ENCODE measurements around the gene IRAK4. TPM values are rescaled to one million over a fixed set of nuclear protein-coding genes. Genes with fewer than 3 reads are reported as not detected.
"Not testable (repeated sequence)": the region's sequence is repeated elsewhere in the genome, so short reads cannot be mapped to it uniquely, and the experiment has no call there.

IRAK4 gene
- total and polyA plus RNA-seq, 2 donors (not counting 1 experiment from before 2014, with no cell fraction given), result 19.7 to 27.6 TPM

DNA sequence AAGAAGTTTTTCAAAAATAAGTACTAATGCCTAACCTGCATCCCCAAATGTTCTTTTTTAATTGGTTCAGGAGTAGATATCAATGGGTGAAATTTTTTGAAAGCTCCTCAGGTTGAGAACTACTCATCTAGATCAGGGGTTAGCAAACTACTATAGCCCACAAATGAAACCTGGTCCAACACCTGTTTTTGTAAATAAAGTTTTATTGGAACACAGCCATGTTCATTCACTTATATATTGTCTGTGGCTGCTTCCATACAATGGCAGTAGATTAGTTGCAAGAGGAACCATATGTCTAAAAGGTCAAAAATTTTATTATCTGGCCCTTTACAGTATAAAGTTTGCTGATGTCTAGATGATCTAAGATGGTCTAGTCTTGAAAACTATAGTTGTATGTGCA lies 13.9 kb upstream of the IRAK4 start:
- Histone ChIP-seq H3K27me3 (ENCODE audit: control insufficient read depth, insufficient read depth, low read length) (no peaks in the 10 kb centered on the region), H2AFZ (ENCODE audit: low read length) (no peak overlapping the region), H3K4me2 (ENCODE audit: extremely low read depth, insufficient read depth, low read length) (no peak overlapping the region), H3K9ac (ENCODE audit: insufficient read depth, low read length) (no peak overlapping the region), H3K9me3 (ENCODE audit: control insufficient read depth, insufficient read depth, low read depth, low read length) (no peaks in the 10 kb centered on the region), H3K4me1 (ENCODE audit: control insufficient read depth, extremely low read depth, insufficient read depth, low read length) (peaks cover 5% of the 10 kb centered on the region), H3K79me2 (ENCODE audit: control insufficient read depth, insufficient read depth, low read length) (no peaks in the 10 kb centered on the region), H3K27ac (ENCODE audit: insufficient read depth, low read length) (no peak overlapping the region), H4K20me1 (ENCODE audit: control insufficient read depth, extremely low read depth, insufficient read depth, low read length) (no peaks in the 10 kb centered on the region), H3K36me3 (ENCODE audit: control insufficient read depth, insufficient read depth, low read length) (no peaks in the 10 kb centered on the region), H3K4me3 (replicated peaks in 1 of 4; ENCODE audit: control extremely low read depth in 1 of 4, insufficient read depth in 1 of 4, low read depth in 3 of 4, low read length in 4 of 4) (no peak overlapping the region)
- no peak for TF ChIP-seq EZH2 (IDR thresholded peaks at IDR 0.05; ENCODE audit: low read length, missing control alignments)
- TF ChIP-seq, protein P1, sequence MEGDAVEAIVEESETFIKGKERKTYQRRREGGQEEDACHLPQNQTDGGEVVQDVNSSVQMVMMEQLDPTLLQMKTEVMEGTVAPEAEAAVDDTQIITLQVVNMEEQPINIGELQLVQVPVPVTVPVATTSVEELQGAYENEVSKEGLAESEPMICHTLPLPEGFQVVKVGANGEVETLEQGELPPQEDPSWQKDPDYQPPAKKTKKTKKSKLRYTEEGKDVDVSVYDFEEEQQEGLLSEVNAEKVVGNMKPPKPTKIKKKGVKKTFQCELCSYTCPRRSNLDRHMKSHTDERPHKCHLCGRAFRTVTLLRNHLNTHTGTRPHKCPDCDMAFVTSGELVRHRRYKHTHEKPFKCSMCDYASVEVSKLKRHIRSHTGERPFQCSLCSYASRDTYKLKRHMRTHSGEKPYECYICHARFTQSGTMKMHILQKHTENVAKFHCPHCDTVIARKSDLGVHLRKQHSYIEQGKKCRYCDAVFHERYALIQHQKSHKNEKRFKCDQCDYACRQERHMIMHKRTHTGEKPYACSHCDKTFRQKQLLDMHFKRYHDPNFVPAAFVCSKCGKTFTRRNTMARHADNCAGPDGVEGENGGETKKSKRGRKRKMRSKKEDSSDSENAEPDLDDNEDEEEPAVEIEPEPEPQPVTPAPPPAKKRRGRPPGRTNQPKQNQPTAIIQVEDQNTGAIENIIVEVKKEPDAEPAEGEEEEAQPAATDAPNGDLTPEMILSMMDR (conservative IDR thresholded peaks at IDR 0.05 in 1 of 2, IDR thresholded peaks at IDR 0.05 in 1 of 2; ENCODE audit: low read depth in 1 of 2, low read length in 2 of 2), result no peak
- no peak for DNase-seq (ENCODE audit: low read depth in 2 of 2)

DNA sequence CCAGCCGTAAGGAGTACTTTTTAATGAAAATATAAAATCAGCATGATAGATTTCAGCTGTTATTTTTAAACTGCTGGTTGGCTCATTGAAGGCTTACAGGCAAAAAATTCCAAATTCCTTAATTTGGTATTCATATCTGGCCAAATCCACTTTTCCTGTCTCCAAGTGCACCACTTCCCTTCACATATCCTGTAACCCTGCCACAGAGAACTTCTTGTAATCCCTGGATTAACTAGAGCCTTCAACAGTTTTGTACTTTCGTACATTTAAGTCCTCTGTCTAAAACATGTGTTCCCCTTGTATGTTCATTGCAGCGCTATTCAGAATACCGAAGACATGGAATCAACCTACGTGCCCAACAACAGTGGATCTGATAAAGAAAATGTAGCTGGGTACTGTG lies 9.7 kb upstream of the IRAK4 start:
- Histone ChIP-seq H3K27ac (ENCODE audit: insufficient read depth, low read length) (no peak overlapping the region), H2AFZ (ENCODE audit: low read length) (no peak overlapping the region), H3K4me2 (ENCODE audit: extremely low read depth, insufficient read depth, low read length) (no peak overlapping the region), H3K27me3 (ENCODE audit: control insufficient read depth, insufficient read depth, low read length) (no peaks in the 10 kb centered on the region), H3K4me3 (replicated peaks in 1 of 4; ENCODE audit: control extremely low read depth in 1 of 4, insufficient read depth in 1 of 4, low read depth in 3 of 4, low read length in 4 of 4) (no peak overlapping the region), H4K20me1 (ENCODE audit: control insufficient read depth, extremely low read depth, insufficient read depth, low read length) (no peaks in the 10 kb centered on the region), H3K9me3 (ENCODE audit: control insufficient read depth, insufficient read depth, low read depth, low read length) (no peaks in the 10 kb centered on the region), H3K36me3 (ENCODE audit: control insufficient read depth, insufficient read depth, low read length) (no peaks in the 10 kb centered on the region), H3K79me2 (ENCODE audit: control insufficient read depth, insufficient read depth, low read length) (no peaks in the 10 kb centered on the region), H3K9ac (ENCODE audit: insufficient read depth, low read length) (no peak overlapping the region), H3K4me1 (ENCODE audit: control insufficient read depth, extremely low read depth, insufficient read depth, low read length) (no peaks in the 10 kb centered on the region)
- no peak for DNase-seq (ENCODE audit: low read depth in 2 of 2)
- no peak for TF ChIP-seq EZH2 (IDR thresholded peaks at IDR 0.05; ENCODE audit: low read length, missing control alignments)
- TF ChIP-seq, protein P1 (conservative IDR thresholded peaks at IDR 0.05 in 1 of 2, IDR thresholded peaks at IDR 0.05 in 1 of 2; ENCODE audit: low read depth in 1 of 2, low read length in 2 of 2), result no peak

DNA sequence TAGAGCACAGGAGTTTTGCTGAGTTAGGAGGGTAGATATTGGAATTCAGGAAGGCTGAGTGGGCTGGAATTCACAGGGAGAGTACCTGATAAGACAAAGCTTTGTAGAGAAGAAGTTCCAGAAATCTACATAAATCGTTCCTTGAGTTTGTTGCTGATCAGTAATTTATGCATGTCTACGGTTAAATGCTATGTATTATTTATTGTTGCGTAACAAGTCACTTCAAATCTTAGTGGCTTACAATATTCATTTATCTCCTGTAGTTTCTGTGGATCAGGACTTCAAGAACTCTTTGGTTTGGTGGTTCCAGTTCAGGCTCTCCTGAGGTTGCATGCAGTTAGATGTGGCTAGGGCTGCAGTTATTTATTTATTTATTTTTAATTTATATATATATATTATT lies 7.9 kb upstream of the IRAK4 start:
- H3K27me3 ChIP-seq (ENCODE audit: control insufficient read depth, insufficient read depth, low read length), result no peaks in the 10 kb centered on the region
- H3K4me2 ChIP-seq (ENCODE audit: extremely low read depth, insufficient read depth, low read length), result no peak overlapping the region
- no peak overlapping the region for H3K27ac ChIP-seq (ENCODE audit: insufficient read depth, low read length)
- no peaks in the 10 kb centered on the region for H3K4me1 ChIP-seq (ENCODE audit: control insufficient read depth, extremely low read depth, insufficient read depth, low read length)
- H3K9me3 ChIP-seq (ENCODE audit: control insufficient read depth, insufficient read depth, low read depth, low read length), result no peaks in the 10 kb centered on the region
- no peaks in the 10 kb centered on the region for H3K36me3 ChIP-seq (ENCODE audit: control insufficient read depth, insufficient read depth, low read length)
- no peaks in the 10 kb centered on the region for H4K20me1 ChIP-seq (ENCODE audit: control insufficient read depth, extremely low read depth, insufficient read depth, low read length)
- DNase-seq (ENCODE audit: low read depth in 2 of 2), result no peak
- no peak overlapping the region for H3K9ac ChIP-seq (ENCODE audit: insufficient read depth, low read length)
- no peak overlapping the region for H3K4me3 ChIP-seq (replicated peaks in 1 of 4; ENCODE audit: control extremely low read depth in 1 of 4, insufficient read depth in 1 of 4, low read depth in 3 of 4, low read length in 4 of 4)
- H3K79me2 ChIP-seq (ENCODE audit: control insufficient read depth, insufficient read depth, low read length), result no peaks in the 10 kb centered on the region
- no peak for TF ChIP-seq EZH2 (IDR thresholded peaks at IDR 0.05; ENCODE audit: low read length, missing control alignments)
- TF ChIP-seq, protein P1 (conservative IDR thresholded peaks at IDR 0.05 in 1 of 2, IDR thresholded peaks at IDR 0.05 in 1 of 2; ENCODE audit: low read depth in 1 of 2, low read length in 2 of 2), result no peak
- no peak overlapping the region for H2AFZ ChIP-seq (ENCODE audit: low read length)

DNA sequence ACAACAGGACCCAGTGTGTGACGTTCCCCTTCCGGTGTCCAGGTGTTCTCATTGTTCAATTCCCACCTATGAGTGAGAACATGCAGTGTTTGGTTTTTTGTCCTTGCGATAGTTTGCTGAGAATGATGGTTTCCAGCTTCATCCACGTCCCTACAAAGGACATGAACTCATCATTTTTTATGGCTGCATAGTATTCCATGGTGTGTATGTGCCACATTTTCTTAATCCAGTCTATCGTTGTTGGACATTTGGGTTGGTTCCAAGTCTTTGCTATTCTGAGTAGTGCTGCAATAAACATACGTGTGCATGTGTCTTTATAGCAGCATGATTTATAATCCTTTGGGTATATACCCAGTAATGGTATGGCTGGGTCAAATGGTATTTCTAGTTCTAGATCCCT lies 7.4 kb upstream of the IRAK4 start:
- not testable (repeated sequence) for H3K27me3 ChIP-seq (ENCODE audit: control insufficient read depth, insufficient read depth, low read length); H2AFZ ChIP-seq (ENCODE audit: low read length); DNase-seq (ENCODE audit: low read depth in 2 of 2); H3K4me2 ChIP-seq (ENCODE audit: extremely low read depth, insufficient read depth, low read length); H3K36me3 ChIP-seq (ENCODE audit: control insufficient read depth, insufficient read depth, low read length); H3K4me3 ChIP-seq (replicated peaks in 1 of 4; ENCODE audit: control extremely low read depth in 1 of 4, insufficient read depth in 1 of 4, low read depth in 3 of 4, low read length in 4 of 4); H3K4me1 ChIP-seq (ENCODE audit: control insufficient read depth, extremely low read depth, insufficient read depth, low read length); H3K9ac ChIP-seq (ENCODE audit: insufficient read depth, low read length); H4K20me1 ChIP-seq (ENCODE audit: control insufficient read depth, extremely low read depth, insufficient read depth, low read length); H3K9me3 ChIP-seq (ENCODE audit: control insufficient read depth, insufficient read depth, low read depth, low read length); H3K27ac ChIP-seq (ENCODE audit: insufficient read depth, low read length); H3K79me2 ChIP-seq (ENCODE audit: control insufficient read depth, insufficient read depth, low read length)

Data from fibroblast of lung (primary cell).